Adrenal gland (tissue), 12 donors: ENCODE results near the gene PARVA. TPM values are rescaled to one million over a fixed set of nuclear protein-coding genes. Genes with fewer than 3 reads are reported as not detected.

Source experiments
- DNase-seq, 7 donors: peaks; one replicate each; pipeline ENCODE4 v3.0.0-alpha.2; 2019 to 2020
- H3K27ac ChIP-seq, 5 donors: fragments of 200-600 bp; sonication (generic) in 4 of 5; 1 replicate in 3 of 5; 2 replicates in 2 of 5; pipeline versions ENCODE4 v1.5.1 to v1.8.0; 2016 to 2020; ENCODE audit warnings: mild to moderate bottlenecking in 1 of 5
- H3K27me3 ChIP-seq: fragments of 200-600 bp; 2 replicates; pipeline ENCODE4 v1.8.0; 2021
- H3K36me3 ChIP-seq, 2 donors: fragments of 200-600 bp; replicated peaks in 1 of 2; 1 replicate in 1 of 2; 2 replicates in 1 of 2; pipeline versions ENCODE4 v1.5.1 to v1.8.0; 2018 to 2022
- H3K4me1 ChIP-seq, 2 donors: fragments of 200-600 bp; replicated peaks in 1 of 2; 1 replicate in 1 of 2; 2 replicates in 1 of 2; pipeline versions ENCODE4 v1.5.1 to v1.8.0; 2018 to 2021
- H3K4me3 ChIP-seq, 4 donors: fragments of 200-600 bp; sonication (generic) in 3 of 4; one replicate each; pipeline ENCODE4 v1.5.1; 2016 to 2018
- H3K9me3 ChIP-seq, 3 donors: fragments of 200-600 bp; sonication (generic) in 1 of 3; replicated peaks in 1 of 3; 1 replicate in 2 of 3; 2 replicates in 1 of 3; pipeline versions ENCODE4 v1.5.1 to v1.8.0; 2016 to 2021
- POLR2A ChIP-seq, 2 donors: fragments of 450-650 bp; IDR thresholded peaks; one replicate each; pipeline ENCODE4 v1.6.1; 2017; ENCODE audit warnings: antibody characterized with exemption in 2 of 2, mild to moderate bottlenecking in 2 of 2, moderate library complexity in 1 of 2
- WGBS, 4 donors: extraction: QIAGEN DNeasy Blood & Tissue Kit in 2 of 4; methylation state at CpG; one replicate each; pipeline versions ENCODE4 v1.1.5 to v1.1.7; 2013 to 2017; 5-methylcytosine and 5-hydroxymethylcytosine counted together
- intact Hi-C, 2 donors: fragments of 100-400 bp; cut with DNase I; formaldehyde crosslinking; loops; one replicate each; pipeline versions ENCODE4 v1.14.1 to v1.15.0; 2022 to 2023
- polyA plus RNA-seq, 3 donors: library from polyadenylated mRNA; stranded (reverse); fragments of 200-250 nt in 2 of 3; fragments of 350-450 nt in 1 of 3; fragmentation: Illumina TruSeq in 1 of 3; extraction: RNeasy Lipid Tissue Mini Kit (QIAGEN cat#74804) in 1 of 3; gene quantifications; one replicate each; pipeline ENCODE4 v1.2.3, GENCODE V29; 2013 to 2014
- total RNA-seq, 9 donors: library from RNA; depleted of rRNA in 4 of 9; stranded (reverse); fragments of >200 nt in 4 of 9; fragments of 120-200 nt in 1 of 9; fragmentation: NEBNext Ultra II Directional in 1 of 9; extraction: Animal tissue kit (Norgen Biotek cat#: 25700) in 1 of 9; gene quantifications; one replicate each; pipeline versions ENCODE4 v1.1.0 to v1.2.4, GENCODE V29; 2013 to 2023
- TF ChIP-seq, protein P1 (sequence below), 6 experiments: fragments of 450-650 bp in 4 of 6; fragments of 200-600 bp in 2 of 6; sonication (generic) in 1 of 6; IDR thresholded peaks; 1 replicate in 5 of 6; 2 replicates in 1 of 6; pipeline versions ENCODE4 v1.5.1 to v1.8.0; 2016 to 2021; ENCODE audit warnings: antibody characterized with exemption in 6 of 6, mild to moderate bottlenecking in 2 of 6, moderate library complexity in 1 of 6
- donor health status: healthy with polysubstance abuse.
- donor health status: Bipolar disorder and iron deficiency.
- donor health status: DM: yes; HTN: yes; CAD: no.
- donor health status: DM: no; HTN: no; CAD: no.
- donor health status: DM: no; HTN: no; CAD: no.
- donor health status: DM: yes; HTN: yes; CAD: no.

Gene PARVA
- total and polyA plus RNA-seq, 12 donors = 13.0 to 58.9 (median 31.4) TPM

- peak overlapping the region in 1 of 5 donors; percentile 22 for H3K27ac ChIP-seq
- H3K4me1 ChIP-seq = peaks cover 0 to 28% of the 10 kb centered on the region in 2 donors
Observed at GRCh38 chr11:12503039-12503484, 125.7 kb downstream of the PARVA start.

DNA sequence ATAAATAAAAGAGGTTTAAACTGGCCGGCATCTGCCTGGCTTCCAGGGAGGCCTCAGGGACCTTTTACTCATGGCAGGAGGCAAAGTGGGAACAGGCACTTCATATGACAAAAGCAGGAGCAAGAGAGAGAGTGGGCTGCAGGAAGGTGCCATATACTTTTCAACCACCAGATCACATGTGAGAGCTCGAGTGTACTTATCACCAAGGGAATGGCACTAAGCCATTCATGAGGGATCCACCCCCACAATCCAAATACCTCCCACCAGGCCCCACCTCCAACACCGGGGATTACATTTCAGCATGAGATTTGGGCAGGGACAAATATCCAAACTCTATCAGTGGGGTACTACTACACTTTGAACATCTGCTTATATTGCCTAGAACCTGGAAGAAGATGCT is 126.5 kb downstream of the PARVA start:
- H3K36me3 ChIP-seq = no peaks in the 10 kb centered on the region
- intact Hi-C loops = no loop called here

More at GRCh38 chr11:12503039-12503484, 125.7 kb downstream of the PARVA start:
- 69 to 84% (median 72%) methylated on average over 2 to 3 of the region's 3 CpGs for WGBS, 4 donors
- H3K27me3 ChIP-seq = no peaks in the 10 kb centered on the region
- intact Hi-C loops = no loop called here
- TF ChIP-seq, protein P1, sequence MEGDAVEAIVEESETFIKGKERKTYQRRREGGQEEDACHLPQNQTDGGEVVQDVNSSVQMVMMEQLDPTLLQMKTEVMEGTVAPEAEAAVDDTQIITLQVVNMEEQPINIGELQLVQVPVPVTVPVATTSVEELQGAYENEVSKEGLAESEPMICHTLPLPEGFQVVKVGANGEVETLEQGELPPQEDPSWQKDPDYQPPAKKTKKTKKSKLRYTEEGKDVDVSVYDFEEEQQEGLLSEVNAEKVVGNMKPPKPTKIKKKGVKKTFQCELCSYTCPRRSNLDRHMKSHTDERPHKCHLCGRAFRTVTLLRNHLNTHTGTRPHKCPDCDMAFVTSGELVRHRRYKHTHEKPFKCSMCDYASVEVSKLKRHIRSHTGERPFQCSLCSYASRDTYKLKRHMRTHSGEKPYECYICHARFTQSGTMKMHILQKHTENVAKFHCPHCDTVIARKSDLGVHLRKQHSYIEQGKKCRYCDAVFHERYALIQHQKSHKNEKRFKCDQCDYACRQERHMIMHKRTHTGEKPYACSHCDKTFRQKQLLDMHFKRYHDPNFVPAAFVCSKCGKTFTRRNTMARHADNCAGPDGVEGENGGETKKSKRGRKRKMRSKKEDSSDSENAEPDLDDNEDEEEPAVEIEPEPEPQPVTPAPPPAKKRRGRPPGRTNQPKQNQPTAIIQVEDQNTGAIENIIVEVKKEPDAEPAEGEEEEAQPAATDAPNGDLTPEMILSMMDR (IDR thresholded peaks at IDR 0.05) = no peak
- DNase-seq = peak in 4 of 7 donors; percentile 17 to 44 (median 25)
- H3K4me3 ChIP-seq = no peak overlapping the region
- H3K36me3 ChIP-seq = no peaks in the 10 kb centered on the region
- no peaks in the 10 kb centered on the region for H3K9me3 ChIP-seq

GRCh38 chr11:12505183-12505582 is 127.8 kb downstream of the PARVA start:
- no peak for TF ChIP-seq POLR2A (IDR thresholded peaks at IDR 0.05)
- TF ChIP-seq, protein P1 (IDR thresholded peaks at IDR 0.05) = no peak
- Histone ChIP-seq H3K27ac (peak overlapping the region in 1 of 5 donors; percentile 17), H3K4me3 (no peak overlapping the region), H3K36me3 (no peaks in the 10 kb centered on the region), H3K27me3 (no peaks in the 10 kb centered on the region), H3K9me3 (no peaks in the 10 kb centered on the region), H3K4me1 (peaks cover 0 to 39% of the 10 kb centered on the region in 2 donors)
- intact Hi-C loops = no loop called here
- WGBS, 4 donors = 73 to 91% (median 86%) methylated on average over 2 of the region's 2 CpGs
- no peak for DNase-seq

More for the DNA sequence above, 126.5 kb downstream of the PARVA start:
- WGBS, 4 donors = 50 to 61% (median 59%) methylated on average over 2 to 3 of the region's 3 CpGs
- no peak for TF ChIP-seq POLR2A (IDR thresholded peaks at IDR 0.05)
- TF ChIP-seq, protein P1 (IDR thresholded peaks at IDR 0.05) = no peak
- H3K9me3 ChIP-seq = no peaks in the 10 kb centered on the region
- no peak overlapping the region for H3K27ac ChIP-seq
- DNase-seq = no peak
- H3K4me3 ChIP-seq = no peak overlapping the region
- peaks cover 0 to 36% of the 10 kb centered on the region in 2 donors for H3K4me1 ChIP-seq
- no peaks in the 10 kb centered on the region for H3K27me3 ChIP-seq

DNA sequence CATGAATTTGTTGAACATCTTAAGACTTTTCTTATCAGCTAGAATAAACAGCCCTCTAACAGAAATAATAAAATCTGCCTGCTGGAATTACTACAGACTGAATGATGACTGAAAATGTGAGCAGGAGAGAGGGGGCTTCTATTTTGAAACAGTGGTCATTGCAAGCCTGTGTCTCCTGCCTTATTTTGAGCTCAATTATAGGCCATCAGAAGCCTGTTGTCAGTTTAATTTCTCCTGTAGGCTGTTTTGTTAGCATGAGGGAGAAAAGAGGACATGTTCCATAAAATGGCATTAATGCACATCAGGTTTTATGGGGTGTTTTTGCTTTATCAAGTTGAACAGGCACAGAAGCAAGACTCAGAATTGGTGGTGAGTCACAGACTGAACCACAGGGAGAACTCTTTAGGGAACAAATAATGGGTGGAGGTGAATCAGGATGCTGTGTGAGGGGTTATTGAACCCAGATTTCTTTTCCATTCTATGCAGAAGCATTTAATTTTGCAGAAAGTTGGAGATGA is 129.1 kb downstream of the PARVA start:
- Histone ChIP-seq H3K4me1 (peaks cover 0 to 39% of the 10 kb centered on the region in 2 donors), H3K4me3 (no peak overlapping the region), H3K9me3 (no peaks in the 10 kb centered on the region), H3K27me3 (no peaks in the 10 kb centered on the region), H3K27ac (no peak overlapping the region), H3K36me3 (no peaks in the 10 kb centered on the region)
- intact Hi-C loops = no loop called here
- DNase-seq = no peak
- no peak for TF ChIP-seq POLR2A (IDR thresholded peaks at IDR 0.05)
- TF ChIP-seq, protein P1 (IDR thresholded peaks at IDR 0.05) = no peak
